Activated T-cell treated with anti-CD3 and anti-CD28 coated beads for 4 hours (primary cell): ENCODE results near the gene TRIB2.

Source experiments
- DNase-seq: peaks from one replicate; pipeline ENCODE4 v3.0.0-alpha.2; 2020

Gene TRIB2

DNA sequence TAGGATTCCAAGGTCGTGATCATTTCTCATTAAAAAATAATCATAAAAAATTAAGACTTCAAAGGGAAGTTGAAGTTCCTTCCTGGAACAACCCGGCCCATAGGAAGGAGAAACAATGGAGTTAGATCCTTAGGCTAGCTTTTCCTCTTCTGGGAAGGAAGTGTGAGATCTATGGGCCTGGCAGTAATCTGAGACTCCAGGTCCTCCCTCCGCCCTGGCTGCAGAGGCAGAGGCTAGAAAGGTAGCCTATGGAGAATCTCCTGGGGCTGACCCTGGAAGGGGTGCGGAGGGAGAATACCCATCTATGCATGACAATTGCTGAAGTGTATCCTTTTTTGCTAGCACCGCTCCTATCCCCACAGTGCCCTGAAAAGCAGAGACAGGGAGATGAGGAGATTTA lies 37.9 kb downstream of the TRIB2 start:
- no peak for DNase-seq

DNA sequence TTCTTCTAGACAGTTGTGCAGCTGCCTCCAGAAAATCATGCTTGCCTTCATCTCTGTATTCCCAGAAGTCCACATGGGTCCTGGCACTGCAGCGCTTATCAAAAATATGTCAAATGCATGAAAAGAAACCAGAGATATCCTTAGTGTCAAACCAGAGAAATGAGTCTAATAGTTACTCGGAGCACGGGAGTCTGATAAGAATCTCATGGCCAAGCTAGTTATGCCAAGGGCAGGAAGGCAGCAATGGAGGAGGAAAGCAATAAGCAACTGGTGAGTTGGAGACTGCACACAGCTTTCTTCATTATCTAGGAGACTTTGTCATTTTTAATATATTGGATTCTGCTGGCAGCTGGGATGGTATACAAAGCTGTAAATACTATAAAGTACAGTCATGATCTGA lies 38.6 kb downstream of the TRIB2 start:
- DNase-seq = no peak

DNA sequence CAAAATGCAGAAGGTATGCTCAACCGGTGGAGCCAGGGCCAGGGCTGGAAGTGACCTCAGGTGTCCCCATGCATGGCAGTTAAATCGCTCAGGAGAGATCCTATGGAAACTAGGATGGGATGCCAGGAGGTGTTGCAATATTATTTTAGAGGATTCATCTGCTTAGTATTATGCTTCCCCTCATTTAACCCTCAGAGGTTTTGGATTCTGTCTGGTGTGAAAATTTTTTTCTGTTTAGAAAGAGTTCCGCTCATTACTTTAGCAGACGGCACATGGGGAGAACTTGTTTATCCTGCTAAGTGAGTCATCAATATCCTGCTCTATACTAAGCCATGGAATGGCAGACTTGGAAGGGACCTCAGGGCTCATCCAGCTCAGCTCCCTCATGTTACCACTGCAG lies 42.5 kb downstream of the TRIB2 start:
- DNase-seq = no peak

GRCh38 chr2:12761104-12761503 lies 44.4 kb downstream of the TRIB2 start:
- DNase-seq = no peak

DNA sequence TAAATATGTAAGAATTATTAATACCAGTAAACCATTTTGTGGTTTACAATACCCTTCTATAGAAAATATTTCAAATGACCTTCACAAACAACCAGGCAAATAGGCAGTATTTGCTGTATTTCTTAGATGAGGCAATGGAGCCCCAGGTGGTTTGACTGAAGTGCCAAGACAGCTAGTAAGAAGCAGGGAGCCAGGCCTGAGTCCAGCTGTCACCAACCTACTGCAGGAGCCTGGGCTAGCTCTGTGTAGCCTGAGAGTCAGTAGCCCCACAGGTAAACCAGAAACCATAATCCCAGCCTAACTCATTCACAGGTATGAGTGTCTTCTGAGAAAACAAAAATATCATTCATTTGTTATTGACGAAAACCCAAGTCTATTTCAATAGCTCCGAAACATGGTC lies 45.6 kb downstream of the TRIB2 start:
- no peak for DNase-seq

DNA sequence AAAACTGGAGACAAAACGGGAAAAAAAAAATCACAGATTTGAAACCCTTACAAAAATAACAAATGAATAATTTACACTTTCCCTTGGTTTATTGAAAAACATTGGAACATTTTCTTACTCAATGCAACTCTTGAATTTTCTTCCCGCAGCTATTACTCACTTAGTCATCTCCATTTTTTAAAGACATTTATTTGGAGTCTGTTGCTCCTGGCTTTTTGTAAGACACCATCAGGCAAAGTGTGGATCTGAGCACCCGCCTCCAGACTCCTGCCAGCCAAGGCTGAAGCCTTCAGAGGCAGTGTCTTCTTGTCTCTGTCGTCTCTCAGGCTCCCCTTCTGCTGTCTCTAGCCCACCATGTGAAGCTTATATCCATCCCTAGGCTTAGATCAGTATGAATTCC lies 46.2 kb downstream of the TRIB2 start:
- DNase-seq = no peak

DNA sequence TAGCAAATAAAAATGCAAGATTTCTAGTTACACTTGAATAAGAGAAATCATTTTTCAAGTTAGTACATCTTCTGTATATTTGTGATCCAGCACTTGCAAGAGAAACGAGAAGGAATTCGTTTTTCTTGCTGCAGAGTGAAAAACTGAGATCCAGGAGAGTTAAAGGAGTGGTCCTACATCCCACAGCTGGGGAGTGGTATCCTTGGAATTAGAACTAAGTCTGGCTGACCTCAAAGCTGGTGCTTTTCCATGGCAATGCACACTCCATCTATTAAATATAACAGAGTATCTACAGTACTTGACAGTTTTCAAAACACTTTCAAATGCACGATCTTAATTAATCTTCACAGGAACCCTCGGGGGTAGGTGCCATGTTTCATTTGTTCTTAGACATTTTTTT lies 46.8 kb downstream of the TRIB2 start:
- no peak for DNase-seq

GRCh38 chr2:12764075-12764730 lies 47.5 kb downstream of the TRIB2 start:
- DNase-seq = no peak

- DNase-seq = no peak
Observed at GRCh38 chr2:12764849-12765605, 48.3 kb downstream of the TRIB2 start.

DNA sequence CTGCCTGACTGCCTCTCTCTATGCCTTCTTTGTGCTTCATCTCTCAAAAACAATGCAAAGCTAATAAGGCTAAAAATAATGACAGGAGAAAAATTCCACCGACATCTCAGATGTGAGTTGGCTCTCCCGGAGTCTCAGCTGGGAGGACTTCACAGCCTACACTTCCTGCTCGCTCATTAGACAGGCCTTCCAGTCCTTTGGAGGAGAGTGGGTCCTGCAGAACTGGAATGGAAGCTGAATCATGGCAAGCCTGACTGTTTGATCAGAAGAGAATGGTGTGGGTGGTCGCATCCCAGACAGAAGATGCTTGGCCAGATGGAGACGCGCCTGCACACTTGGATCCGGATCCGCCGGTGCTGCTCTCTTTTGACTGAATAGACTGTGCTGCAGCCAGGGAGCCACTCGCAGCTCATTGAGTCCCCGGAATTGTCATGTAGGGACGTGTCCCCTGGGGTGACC lies 49.7 kb downstream of the TRIB2 start:
- DNase-seq = no peak

- no peak for DNase-seq
Observed at GRCh38 chr2:12767541-12767940, 50.8 kb downstream of the TRIB2 start.

GRCh38 chr2:12767996-12768624 lies 51.4 kb downstream of the TRIB2 start:
- DNase-seq = no peak

DNA sequence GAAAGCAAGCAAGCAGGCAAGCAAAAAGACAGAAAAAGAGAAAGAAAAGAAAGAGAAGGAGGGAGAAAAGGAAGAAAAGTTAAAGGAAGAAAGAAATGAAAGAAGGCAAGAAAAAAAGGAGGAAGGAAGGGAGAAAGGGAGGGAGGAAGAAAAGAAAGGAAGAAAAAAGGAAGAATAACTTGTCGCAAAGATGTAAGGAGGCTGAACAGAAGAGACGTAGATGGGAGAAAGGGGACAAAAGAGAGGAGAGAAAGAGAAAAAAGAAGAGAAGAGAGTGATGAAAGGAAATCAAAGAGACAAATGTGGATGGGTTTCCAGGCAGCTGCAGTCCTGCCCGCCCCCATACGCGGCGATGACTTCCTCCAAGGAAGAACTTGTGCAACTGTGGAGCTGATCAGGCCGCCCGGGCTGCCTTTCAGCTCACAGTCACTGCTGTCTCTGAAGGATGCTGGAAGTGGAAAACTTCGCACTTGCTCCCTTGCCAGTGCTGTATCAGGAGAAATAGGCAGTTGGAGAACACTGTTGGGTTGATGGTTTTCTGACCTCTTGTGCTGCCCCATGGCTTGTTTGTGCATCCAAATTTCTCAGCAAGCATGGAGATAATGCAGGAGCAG lies 52.9 kb downstream of the TRIB2 start:
- DNase-seq = no peak

GRCh38 chr2:12770300-12770968 lies 53.7 kb downstream of the TRIB2 start:
- no peak for DNase-seq

DNA sequence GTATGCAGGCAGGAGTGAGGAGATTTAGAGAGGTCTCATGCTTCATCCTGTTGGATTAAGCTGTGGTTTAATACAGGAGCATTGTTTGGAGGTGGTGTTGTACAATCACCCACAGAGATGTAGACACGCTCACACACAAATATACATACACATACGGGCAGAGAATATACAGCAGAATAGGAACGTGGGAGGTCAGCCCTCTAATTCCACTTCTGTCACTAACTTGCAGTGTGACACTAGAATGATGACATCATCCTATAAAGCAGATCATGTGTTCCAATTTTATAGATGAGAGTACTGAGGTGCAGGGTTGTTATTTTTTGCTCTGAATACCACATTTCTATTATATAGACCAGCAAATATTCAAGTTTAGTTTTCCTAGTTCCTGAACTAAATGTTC lies 54.4 kb downstream of the TRIB2 start:
- DNase-seq = no peak

GRCh38 chr2:12773586-12774394 lies 57.1 kb downstream of the TRIB2 start:
- DNase-seq = no peak

GRCh38 chr2:12774395-12774727 lies 57.6 kb downstream of the TRIB2 start:
- no peak for DNase-seq

DNA sequence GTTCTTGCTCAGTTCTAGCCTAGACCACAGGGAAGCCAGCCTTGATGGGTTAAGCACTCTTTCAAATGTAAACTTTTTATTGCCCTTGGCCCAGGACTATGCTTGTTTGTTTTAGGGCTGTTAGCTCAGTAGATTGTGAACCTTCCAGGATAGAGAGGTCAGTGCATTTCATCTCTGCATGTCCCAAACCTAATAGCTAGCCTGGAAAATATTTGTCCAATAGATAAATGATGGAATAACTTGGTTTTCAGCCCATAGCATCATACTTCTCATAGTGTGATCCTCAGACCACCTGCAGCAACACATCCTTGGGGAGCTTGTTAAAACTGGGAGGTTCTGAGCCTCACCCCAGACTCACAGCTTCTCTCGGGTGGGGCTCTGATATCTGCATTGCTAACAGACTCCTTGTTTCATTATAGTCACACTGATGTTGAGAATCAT lies 59.8 kb downstream of the TRIB2 start:
- no peak for DNase-seq

DNA sequence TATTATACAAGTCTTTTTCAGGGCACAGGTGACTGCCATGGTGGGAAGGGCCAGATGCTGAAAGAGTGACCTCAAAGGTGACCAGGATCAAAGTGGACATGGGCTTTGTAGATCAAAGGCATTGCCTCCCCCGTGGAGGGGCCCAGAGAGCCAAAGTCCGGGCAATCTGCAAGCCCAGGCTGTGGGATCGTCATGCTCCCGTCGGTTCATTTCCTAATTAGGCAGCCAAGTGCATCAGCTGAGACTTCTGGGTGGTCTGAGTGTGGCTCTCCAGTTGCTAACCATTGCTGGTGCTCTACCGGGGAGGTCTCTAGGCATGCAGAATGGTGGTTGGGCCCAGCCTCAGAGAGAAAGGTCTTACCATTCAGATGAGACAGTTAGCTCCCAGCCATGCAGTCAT lies 61.6 kb downstream of the TRIB2 start:
- DNase-seq = no peak

- DNase-seq = no peak
Observed at GRCh38 chr2:12778811-12779579, 62.3 kb downstream of the TRIB2 start.

GRCh38 chr2:12781329-12781728 lies 64.6 kb downstream of the TRIB2 start:
- no peak for DNase-seq
